HepG2 (cell line): ENCODE data around the gene ZNF284. TPM values are rescaled to one million over a fixed set of nuclear protein-coding genes. Genes with fewer than 3 reads are reported as not detected.

Experiments
- CHCHD3 ChIP-seq: sonication (generic); formaldehyde crosslinking; IDR thresholded peaks from 2 replicates; pipeline ENCODE4 v1.8.0; 2022; ENCODE audit warnings: mild to moderate bottlenecking, missing genetic modification reagents, moderate library complexity
- HCFC1 ChIP-seq: fragments of 150-350 bp; IDR thresholded peaks from 2 replicates; pipeline ENCODE4 v1.6.1; 2014; ENCODE audit warnings: low read depth, low read length
- IKZF4 ChIP-seq: sonication (generic); formaldehyde crosslinking; IDR thresholded peaks from 2 replicates; pipeline ENCODE4 v1.5.1; 2020; ENCODE audit warnings: borderline replicate concordance, mild to moderate bottlenecking, low read depth, missing genetic modification reagents; ENCODE audit errors: not compliant biosample characterization
- KDM2A ChIP-seq: sonication (generic); formaldehyde crosslinking; IDR thresholded peaks from 2 replicates; pipeline ENCODE4 v1.4.0; 2020; ENCODE audit warnings: low read depth, missing genetic modification reagents, borderline replicate concordance
- MED8 ChIP-seq: sonication (generic); formaldehyde crosslinking; IDR thresholded peaks from 2 replicates; pipeline ENCODE4 v1.8.1; 2023; ENCODE audit warnings: mild to moderate bottlenecking, missing genetic modification reagents; ENCODE audit not compliant: insufficient replicate concordance
- TEAD3 ChIP-seq: optimal IDR thresholded peaks from 2 replicates; pipeline ENCODE3; 2016; ENCODE audit warnings: borderline replicate concordance
- ZNF296 ChIP-seq: sonication (generic); formaldehyde crosslinking; conservative IDR thresholded peaks from 2 replicates; pipeline ENCODE4 v1.5.0; 2020; ENCODE audit warnings: mild to moderate bottlenecking, missing genetic modification reagents
- ZNF354B ChIP-seq: sonication (generic); formaldehyde crosslinking; IDR thresholded peaks from 2 replicates; pipeline ENCODE4 v1.8.0; 2022; ENCODE audit warnings: mild to moderate bottlenecking, missing genetic modification reagents
- ZNF44 ChIP-seq: sonication (generic); formaldehyde crosslinking; IDR thresholded peaks from 2 replicates; pipeline ENCODE4 v1.5.1; 2020; ENCODE audit warnings: mild to moderate bottlenecking, missing genetic modification reagents
- ZNF570 ChIP-seq: sonication (generic); formaldehyde crosslinking; IDR thresholded peaks from 2 replicates; pipeline ENCODE4 v1.4.0; 2020; ENCODE audit warnings: mild to moderate bottlenecking, missing genetic modification reagents, borderline replicate concordance
- ZNF629 ChIP-seq: sonication (generic); formaldehyde crosslinking; conservative IDR thresholded peaks from 2 replicates; pipeline ENCODE4 v1.5.0; 2020; ENCODE audit warnings: missing genetic modification reagents
- polyA plus RNA-seq, 8 experiments: library from polyadenylated mRNA; depleted of rRNA in 3 of 8; stranded (reverse) in 7 of 8; unstranded in 1 of 8; fragments of >200 nt; fragmentation: Illumina TruSeq in 4 of 8; extraction: Trizol in 4 of 8; gene quantifications; 2 replicates each; pipeline versions ENCODE4 v1.2.1 to v1.2.3, GENCODE V29; 2011 to 2016; ENCODE audit warnings: low read depth in 4 of 8, missing spikeins in 1 of 8, mixed read lengths in 1 of 8; ENCODE audit not compliant: insufficient read depth in 1 of 8
- total RNA-seq, 5 experiments: library from RNA; depleted of rRNA; stranded (reverse); fragments of >200 nt; fragmentation: Illumina TruSeq; extraction: Trizol; gene quantifications; 2 replicates each; pipeline ENCODE4 v1.2.3, GENCODE V29; 2016; ENCODE audit warnings: low read depth in 1 of 5
- TF ChIP-seq, protein P1 (sequence below): sonication (generic); formaldehyde crosslinking; IDR thresholded peaks from 2 replicates; pipeline ENCODE4 v1.5.0; 2020; ENCODE audit warnings: missing genetic modification reagents
- TF ChIP-seq, protein P2 (sequence below): sonication (generic); formaldehyde crosslinking; IDR thresholded peaks from 2 replicates; pipeline ENCODE4 v1.5.1; 2020; ENCODE audit warnings: mild to moderate bottlenecking, missing genetic modification reagents, borderline replicate concordance
- TF ChIP-seq, protein P3 (sequence below): sonication (generic); formaldehyde crosslinking; IDR thresholded peaks from 2 replicates; pipeline ENCODE4 v1.4.0; 2020; ENCODE audit warnings: mild to moderate bottlenecking, low read depth, missing genetic modification reagents
- TF ChIP-seq, protein P4 (sequence below): sonication (generic); formaldehyde crosslinking; IDR thresholded peaks from 2 replicates; pipeline ENCODE4 v1.8.1; 2023; ENCODE audit warnings: mild to moderate bottlenecking, missing genetic modification reagents

The ZNF284 gene
- total and polyA plus RNA-seq, 2 of the 13 experiments (the other 11 are each of a cell fraction or from before 2014, with no cell fraction given) = 1.2 to 2.3 TPM

DNA sequence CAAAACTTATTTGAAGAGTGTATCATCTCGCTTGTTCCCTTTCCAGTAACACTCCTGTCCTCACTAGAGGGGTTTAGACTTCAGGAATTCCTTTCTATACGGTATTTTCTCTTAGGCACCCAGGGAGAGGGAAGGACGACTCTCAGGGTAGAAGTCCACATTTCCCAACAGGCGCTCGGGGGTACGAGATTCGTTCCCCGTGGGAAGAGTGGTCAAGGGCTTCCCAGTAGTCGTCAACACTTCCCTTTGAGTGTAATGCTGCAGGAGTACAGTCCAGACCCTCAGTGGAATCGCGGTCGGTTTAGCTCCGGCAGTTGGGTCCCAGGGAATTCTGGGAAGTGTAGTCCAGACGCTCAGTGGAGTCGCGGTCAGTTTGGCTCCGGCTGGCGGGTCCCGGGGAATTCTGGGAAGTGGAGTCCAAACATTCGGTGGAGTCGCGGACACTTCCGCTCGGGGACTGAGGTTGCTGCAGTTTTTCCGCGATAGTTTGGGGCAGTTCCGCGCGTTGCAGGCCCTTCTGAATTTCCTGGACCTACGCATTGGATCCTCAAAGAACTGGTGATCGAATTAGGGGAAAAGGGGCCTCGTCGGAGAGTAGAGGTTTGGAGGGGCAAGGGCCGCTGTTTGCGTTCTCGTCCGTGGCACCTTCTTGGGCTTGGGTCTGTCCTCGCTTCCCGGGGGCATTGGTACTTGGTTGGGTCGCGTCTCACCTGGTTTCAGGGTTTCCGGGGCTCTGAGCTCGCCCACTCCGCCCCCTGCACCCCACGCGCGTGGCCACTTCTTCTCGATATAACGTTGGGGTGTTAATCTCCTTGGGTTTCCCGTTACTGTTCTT lies 22.2 kb downstream of the ZNF284 start, which contains the start of gene ZNF224 (continued):
- TF ChIP-seq ZNF44 (0 out of 2 replicates have a peak, but pooled peaks have one; percentile 16), IKZF4 (CRISPR knock-in tag) (no peak), ZNF296 (CRISPR knock-in tag) (no peak), HCFC1 (peak; percentile 97), KDM2A (peak; percentile 63), ZNF354B (CRISPR knock-in tag) (no peak), TEAD3 (CRISPR knock-in tag) (peak; percentile 68), ZNF570 (CRISPR knock-in tag) (no peak), MED8 (CRISPR knock-in tag) (no peak), CHCHD3 (CRISPR knock-in tag) (no peak), ZNF629 (0 out of 2 replicates have a peak, but pooled peaks have one; percentile 25)
- TF ChIP-seq, protein P1, sequence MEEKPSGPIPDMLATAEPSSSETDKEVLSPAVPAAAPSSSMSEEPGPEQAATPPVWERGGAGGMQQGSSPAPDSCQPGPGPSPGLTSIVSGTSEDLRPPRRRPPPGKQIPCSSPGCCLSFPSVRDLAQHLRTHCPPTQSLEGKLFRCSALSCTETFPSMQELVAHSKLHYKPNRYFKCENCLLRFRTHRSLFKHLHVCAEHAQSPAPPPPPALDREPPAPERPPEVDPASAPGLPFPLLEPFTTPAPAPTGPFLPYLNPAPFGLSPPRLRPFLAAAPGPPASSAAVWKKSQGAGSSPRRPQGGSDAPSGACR (CRISPR knock-in tag) = no peak
- TF ChIP-seq, protein P2, sequence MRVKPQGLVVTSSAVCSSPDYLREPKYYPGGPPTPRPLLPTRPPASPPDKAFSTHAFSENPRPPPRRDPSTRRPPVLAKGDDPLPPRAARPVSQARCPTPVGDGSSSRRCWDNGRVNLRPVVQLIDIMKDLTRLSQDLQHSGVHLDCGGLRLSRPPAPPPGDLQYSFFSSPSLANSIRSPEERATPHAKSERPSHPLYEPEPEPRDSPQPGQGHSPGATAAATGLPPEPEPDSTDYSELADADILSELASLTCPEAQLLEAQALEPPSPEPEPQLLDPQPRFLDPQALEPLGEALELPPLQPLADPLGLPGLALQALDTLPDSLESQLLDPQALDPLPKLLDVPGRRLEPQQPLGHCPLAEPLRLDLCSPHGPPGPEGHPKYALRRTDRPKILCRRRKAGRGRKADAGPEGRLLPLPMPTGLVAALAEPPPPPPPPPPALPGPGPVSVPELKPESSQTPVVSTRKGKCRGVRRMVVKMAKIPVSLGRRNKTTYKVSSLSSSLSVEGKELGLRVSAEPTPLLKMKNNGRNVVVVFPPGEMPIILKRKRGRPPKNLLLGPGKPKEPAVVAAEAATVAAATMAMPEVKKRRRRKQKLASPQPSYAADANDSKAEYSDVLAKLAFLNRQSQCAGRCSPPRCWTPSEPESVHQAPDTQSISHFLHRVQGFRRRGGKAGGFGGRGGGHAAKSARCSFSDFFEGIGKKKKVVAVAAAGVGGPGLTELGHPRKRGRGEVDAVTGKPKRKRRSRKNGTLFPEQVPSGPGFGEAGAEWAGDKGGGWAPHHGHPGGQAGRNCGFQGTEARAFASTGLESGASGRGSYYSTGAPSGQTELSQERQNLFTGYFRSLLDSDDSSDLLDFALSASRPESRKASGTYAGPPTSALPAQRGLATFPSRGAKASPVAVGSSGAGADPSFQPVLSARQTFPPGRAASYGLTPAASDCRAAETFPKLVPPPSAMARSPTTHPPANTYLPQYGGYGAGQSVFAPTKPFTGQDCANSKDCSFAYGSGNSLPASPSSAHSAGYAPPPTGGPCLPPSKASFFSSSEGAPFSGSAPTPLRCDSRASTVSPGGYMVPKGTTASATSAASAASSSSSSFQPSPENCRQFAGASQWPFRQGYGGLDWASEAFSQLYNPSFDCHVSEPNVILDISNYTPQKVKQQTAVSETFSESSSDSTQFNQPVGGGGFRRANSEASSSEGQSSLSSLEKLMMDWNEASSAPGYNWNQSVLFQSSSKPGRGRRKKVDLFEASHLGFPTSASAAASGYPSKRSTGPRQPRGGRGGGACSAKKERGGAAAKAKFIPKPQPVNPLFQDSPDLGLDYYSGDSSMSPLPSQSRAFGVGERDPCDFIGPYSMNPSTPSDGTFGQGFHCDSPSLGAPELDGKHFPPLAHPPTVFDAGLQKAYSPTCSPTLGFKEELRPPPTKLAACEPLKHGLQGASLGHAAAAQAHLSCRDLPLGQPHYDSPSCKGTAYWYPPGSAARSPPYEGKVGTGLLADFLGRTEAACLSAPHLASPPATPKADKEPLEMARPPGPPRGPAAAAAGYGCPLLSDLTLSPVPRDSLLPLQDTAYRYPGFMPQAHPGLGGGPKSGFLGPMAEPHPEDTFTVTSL = no peak
- TF ChIP-seq, protein P3, sequence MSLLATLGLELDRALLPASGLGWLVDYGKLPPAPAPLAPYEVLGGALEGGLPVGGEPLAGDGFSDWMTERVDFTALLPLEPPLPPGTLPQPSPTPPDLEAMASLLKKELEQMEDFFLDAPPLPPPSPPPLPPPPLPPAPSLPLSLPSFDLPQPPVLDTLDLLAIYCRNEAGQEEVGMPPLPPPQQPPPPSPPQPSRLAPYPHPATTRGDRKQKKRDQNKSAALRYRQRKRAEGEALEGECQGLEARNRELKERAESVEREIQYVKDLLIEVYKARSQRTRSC (CRISPR knock-in tag) = no peak
- TF ChIP-seq, protein P4, sequence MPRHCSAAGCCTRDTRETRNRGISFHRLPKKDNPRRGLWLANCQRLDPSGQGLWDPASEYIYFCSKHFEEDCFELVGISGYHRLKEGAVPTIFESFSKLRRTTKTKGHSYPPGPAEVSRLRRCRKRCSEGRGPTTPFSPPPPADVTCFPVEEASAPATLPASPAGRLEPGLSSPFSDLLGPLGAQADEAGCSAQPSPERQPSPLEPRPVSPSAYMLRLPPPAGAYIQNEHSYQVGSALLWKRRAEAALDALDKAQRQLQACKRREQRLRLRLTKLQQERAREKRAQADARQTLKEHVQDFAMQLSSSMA (CRISPR knock-in tag) = no peak
